ENCODE results near the gene SLC7A5. TPM values are rescaled to one million over a fixed set of nuclear protein-coding genes. Genes with fewer than 3 reads are reported as not detected.
"Not testable (repeated sequence)": the region's sequence is repeated elsewhere in the genome, so short reads cannot be mapped to it uniquely, and the experiment has no call there.

The SLC7A5 gene
- total RNA-seq, 2 donors from 2014 or later = 1.6 to 3.4 TPM

DNA sequence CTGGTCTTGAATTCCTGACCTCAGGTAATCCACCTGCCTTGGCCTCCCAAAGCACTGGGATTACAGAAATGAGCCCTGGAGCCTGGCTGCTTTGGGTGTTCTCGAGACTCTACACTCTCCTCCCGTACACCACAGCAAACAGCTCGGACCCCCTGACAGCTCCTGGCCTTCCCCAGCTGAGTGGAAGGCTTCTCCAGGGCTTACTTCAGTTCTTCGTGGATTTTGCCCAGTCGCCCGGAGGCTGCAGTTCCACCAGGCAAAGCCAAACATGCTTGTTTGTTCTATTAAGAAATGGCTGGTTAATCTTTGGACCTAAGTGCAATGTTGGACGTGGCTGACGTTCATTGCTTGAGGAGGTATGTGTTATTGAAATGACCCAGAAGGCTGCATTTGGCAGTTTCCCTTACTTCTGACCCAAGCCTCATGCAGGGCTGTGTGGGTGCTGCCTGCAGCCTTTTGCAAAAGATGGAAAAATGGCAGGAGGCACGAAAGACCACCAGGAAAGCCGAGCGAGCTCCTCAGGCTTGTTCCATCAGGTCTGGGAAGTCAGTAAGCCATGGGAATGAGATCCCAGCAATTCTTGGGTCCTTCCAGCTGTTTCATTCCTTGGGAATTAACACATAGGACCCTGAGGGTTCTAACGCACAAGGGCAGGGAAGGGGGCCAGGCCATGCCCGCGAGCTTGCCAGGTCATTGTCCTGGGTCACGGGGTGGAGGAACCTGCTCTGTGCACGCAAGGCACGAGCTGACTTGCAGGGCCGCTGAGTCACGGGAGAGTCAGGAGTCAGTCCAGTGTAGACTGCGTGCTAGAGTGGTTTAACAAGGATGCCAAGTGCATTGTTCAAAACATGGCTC is 79.6 kb downstream of the SLC7A5 start:
- ATAC-seq (no peak), DNase-seq (no peak)
- no peaks in the 10 kb centered on the region for H3K9me3 ChIP-seq
- no peak overlapping the region for H3K4me3 ChIP-seq
- WGBS, 2 donors = 65 to 73% methylated on average over 15 to 20 of the region's 20 CpGs
- peaks cover 27% of the 10 kb centered on the region for H3K4me1 ChIP-seq
- H3K27ac ChIP-seq = peak overlapping the region in 1 of 4 donors; percentile 20
- no peaks in the 10 kb centered on the region for H3K27me3 ChIP-seq
- TF ChIP-seq, protein P1, sequence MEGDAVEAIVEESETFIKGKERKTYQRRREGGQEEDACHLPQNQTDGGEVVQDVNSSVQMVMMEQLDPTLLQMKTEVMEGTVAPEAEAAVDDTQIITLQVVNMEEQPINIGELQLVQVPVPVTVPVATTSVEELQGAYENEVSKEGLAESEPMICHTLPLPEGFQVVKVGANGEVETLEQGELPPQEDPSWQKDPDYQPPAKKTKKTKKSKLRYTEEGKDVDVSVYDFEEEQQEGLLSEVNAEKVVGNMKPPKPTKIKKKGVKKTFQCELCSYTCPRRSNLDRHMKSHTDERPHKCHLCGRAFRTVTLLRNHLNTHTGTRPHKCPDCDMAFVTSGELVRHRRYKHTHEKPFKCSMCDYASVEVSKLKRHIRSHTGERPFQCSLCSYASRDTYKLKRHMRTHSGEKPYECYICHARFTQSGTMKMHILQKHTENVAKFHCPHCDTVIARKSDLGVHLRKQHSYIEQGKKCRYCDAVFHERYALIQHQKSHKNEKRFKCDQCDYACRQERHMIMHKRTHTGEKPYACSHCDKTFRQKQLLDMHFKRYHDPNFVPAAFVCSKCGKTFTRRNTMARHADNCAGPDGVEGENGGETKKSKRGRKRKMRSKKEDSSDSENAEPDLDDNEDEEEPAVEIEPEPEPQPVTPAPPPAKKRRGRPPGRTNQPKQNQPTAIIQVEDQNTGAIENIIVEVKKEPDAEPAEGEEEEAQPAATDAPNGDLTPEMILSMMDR (IDR thresholded peaks at IDR 0.05) = no peak
- intact Hi-C loops (cut with DNase I) = no loop called here
- H3K36me3 ChIP-seq (replicated peaks in 1 of 2; ENCODE audit: insufficient read depth in 1 of 2, low read depth in 2 of 2) = no peaks in the 10 kb centered on the region

GRCh38 chr16:87788730-87789436 is 80.4 kb downstream of the SLC7A5 start:
- DNase-seq; H3K36me3 ChIP-seq (replicated peaks in 1 of 2; ENCODE audit: insufficient read depth in 1 of 2, low read depth in 2 of 2); H3K4me3 ChIP-seq; H3K9me3 ChIP-seq; intact Hi-C loops (cut with DNase I); H3K27me3 ChIP-seq; ATAC-seq: not testable (repeated sequence)
- 80 to 88% methylated on average over 10 of the region's 10 CpGs for WGBS, 2 donors
- Histone ChIP-seq H3K27ac (peak overlapping the region in 1 of 4 donors; percentile 20), H3K4me1 (peaks cover 28% of the 10 kb centered on the region)

DNA sequence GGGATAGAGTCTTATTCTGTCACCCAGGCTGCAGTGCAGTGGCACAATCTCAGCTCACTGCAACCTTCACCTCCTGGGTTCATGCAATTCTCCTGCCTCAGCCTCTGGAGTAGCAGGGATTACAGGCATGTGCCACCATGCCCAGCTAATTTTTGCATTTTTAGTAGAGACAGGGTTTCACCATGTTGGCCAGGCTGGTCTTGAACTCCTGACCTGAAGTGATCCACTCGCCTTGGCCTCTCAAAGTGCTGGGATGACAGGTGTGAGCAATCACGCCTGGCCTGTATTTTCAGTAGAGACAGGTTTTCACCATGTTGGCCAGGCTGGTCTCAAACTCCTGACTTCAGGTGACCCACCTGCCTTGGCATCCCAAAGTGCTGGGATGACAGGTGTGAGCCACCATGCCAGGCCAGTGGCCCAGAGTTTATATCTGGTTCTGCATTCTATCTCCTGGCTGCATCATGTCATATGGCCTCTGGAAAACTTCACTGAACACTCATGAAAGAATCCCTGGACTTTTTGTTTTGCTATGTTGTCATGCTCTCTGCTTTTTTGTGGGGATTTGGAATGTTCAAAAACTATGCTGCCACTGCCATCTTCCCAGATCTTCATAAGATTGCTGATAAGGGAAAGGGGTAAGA is 81.7 kb downstream of the SLC7A5 start:
- H3K4me3 ChIP-seq, H3K9me3 ChIP-seq: not testable (repeated sequence)

GRCh38 chr16:87784812-87785211 is 84.5 kb downstream of the SLC7A5 start:
- intact Hi-C loops (cut with DNase I) = loop anchor here (5.0 kb wide), 1 partner anchor 87 kb away; no protein-coding TSS in a partner anchor
- WGBS, 2 donors = 22 to 54% methylated on average over 10 of the region's 10 CpGs
- Histone ChIP-seq H3K27me3 (no peaks in the 10 kb centered on the region), H3K27ac (peak overlapping the region in 1 of 4 donors; percentile 28), H3K4me1 (peaks cover 12% of the 10 kb centered on the region), H3K36me3 (replicated peaks in 1 of 2; ENCODE audit: insufficient read depth in 1 of 2, low read depth in 2 of 2) (no peaks in the 10 kb centered on the region), H3K9me3 (no peaks in the 10 kb centered on the region), H3K4me3 (no peak overlapping the region)
- ATAC-seq = peak; percentile 79
- no peak for TF ChIP-seq POLR2A (IDR thresholded peaks at IDR 0.05)
- TF ChIP-seq, protein P1 (IDR thresholded peaks at IDR 0.05) = no peak
- DNase-seq = peak; percentile 31 to 53 (median 42)

More for the DNA sequence above, 81.7 kb downstream of the SLC7A5 start:
- H3K36me3 ChIP-seq (replicated peaks in 1 of 2; ENCODE audit: insufficient read depth in 1 of 2, low read depth in 2 of 2); ATAC-seq; intact Hi-C loops (cut with DNase I); H3K27me3 ChIP-seq; H3K27ac ChIP-seq; DNase-seq: not testable (repeated sequence)
- peaks cover 28% of the 10 kb centered on the region for H3K4me1 ChIP-seq
- 86% methylated on average over 2 of the region's 2 CpGs; no CpG with 5 or more reads in 1 of the 2 donors for WGBS, 2 donors

- H3K36me3 ChIP-seq (replicated peaks in 1 of 2; ENCODE audit: insufficient read depth in 1 of 2, low read depth in 2 of 2) = no peaks in the 10 kb centered on the region
- TF ChIP-seq POLR2A (IDR thresholded peaks at IDR 0.05) = no peak
- TF ChIP-seq, protein P1 (IDR thresholded peaks at IDR 0.05) = no peak
- no peaks in the 10 kb centered on the region for H3K9me3 ChIP-seq
- DNase-seq = no peak
- H3K4me3 ChIP-seq = no peak overlapping the region
- intact Hi-C loops (cut with DNase I) = loop anchor here (5.0 kb wide), 1 partner anchor 90 kb away; no protein-coding TSS in a partner anchor
- no peak for ATAC-seq
- H3K4me1 ChIP-seq = peaks cover 26% of the 10 kb centered on the region
- H3K27me3 ChIP-seq = no peaks in the 10 kb centered on the region
- WGBS, 2 donors = 77 to 88% methylated on average over 4 of the region's 4 CpGs
- H3K27ac ChIP-seq = no peak overlapping the region
These were observed 87.3 kb downstream of the SLC7A5 start for GRCh38 chr16:87782033-87782432.
